SK-N-SH treated with all-trans-retinoic acid at 6 μM for 48 hours (cell line): ENCODE data around the gene ITIH5.

Experiments used
- ARNTL ChIP-seq: fragments of 450-650 bp; formaldehyde crosslinking; IDR thresholded peaks from 2 replicates; pipeline ENCODE4 v1.5.0; 2020; ENCODE audit warnings: low read depth, mild to moderate bottlenecking, moderate library complexity, borderline replicate concordance
- CSDC2 ChIP-seq: fragments of 250-450 bp; sonication (Bioruptor Pico); IDR thresholded peaks from 2 replicates; pipeline ENCODE4 v1.5.0; 2020; ENCODE audit warnings: mild to moderate bottlenecking, moderate library complexity
- GLIS3 ChIP-seq: fragments of 250-450 bp; sonication (Bioruptor Pico); IDR thresholded peaks from 2 replicates; pipeline ENCODE4 v1.5.0; 2020; ENCODE audit warnings: mild to moderate bottlenecking, moderate library complexity
- OSR1 ChIP-seq: fragments of 250-450 bp; sonication (Bioruptor Pico); IDR thresholded peaks from 2 replicates; pipeline ENCODE4 v1.8.0; 2022; ENCODE audit warnings: moderate library complexity, mild to moderate bottlenecking, inconsistent platforms
- RARB ChIP-seq: fragments of 250-450 bp; sonication (Bioruptor Pico); IDR thresholded peaks from 2 replicates; pipeline ENCODE4 v1.8.0; 2021; ENCODE audit warnings: mild to moderate bottlenecking, moderate library complexity
- TCF4 ChIP-seq: fragments of 250-450 bp; sonication (Bioruptor Pico); IDR thresholded peaks from 2 replicates; pipeline ENCODE4 v1.8.0; 2021; ENCODE audit warnings: mild to moderate bottlenecking, moderate library complexity, borderline replicate concordance
- ZFP3 ChIP-seq: fragments of 250-450 bp; sonication (Bioruptor Pico); IDR thresholded peaks from 2 replicates; pipeline ENCODE4 v1.5.0; 2020; ENCODE audit warnings: mild to moderate bottlenecking, moderate library complexity
- ZFP30 ChIP-seq: fragments of 450-650 bp; formaldehyde crosslinking; IDR thresholded peaks from 2 replicates; pipeline ENCODE4 v1.5.0; 2022; ENCODE audit warnings: mild to moderate bottlenecking, moderate library complexity

DNA sequence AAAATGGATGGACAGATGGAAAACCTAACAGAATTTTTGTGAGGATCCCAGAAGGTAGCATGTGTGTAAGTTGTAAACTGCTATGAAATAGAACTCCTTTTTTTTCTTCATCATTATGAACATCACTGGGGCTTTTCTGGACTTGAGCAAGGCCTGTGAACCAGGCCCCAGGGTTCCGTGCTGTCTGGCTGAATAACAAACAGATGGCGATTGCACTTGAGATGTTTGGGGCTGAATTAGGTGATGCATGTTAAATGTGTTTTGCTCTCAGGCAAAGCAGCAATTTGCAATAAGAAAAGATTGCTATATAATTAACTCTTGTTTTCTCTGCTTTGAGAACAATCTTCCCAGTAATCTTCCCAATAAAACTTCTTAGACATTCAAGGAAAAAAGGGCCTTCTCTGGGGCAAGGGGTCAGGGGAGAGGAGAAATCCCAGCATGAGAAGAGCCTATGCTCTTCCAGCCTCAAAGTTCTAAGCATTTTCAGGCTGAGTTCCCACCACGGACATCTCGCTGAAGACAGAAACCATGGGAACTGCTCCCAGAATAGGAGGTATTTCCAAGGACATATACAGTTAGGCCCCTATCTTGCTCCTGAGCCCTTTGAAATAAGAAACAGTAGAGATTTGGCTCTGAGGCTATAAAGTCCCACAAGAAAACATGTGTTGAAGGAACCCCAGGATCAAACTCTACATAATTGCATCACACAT lies 98.7 kb downstream of the ITIH5 start:
- no peak for TF ChIP-seq OSR1 (CRISPR knock-in tag)
- TF ChIP-seq TCF4, result no peak
- no peak for TF ChIP-seq RARB
- TF ChIP-seq GLIS3 (CRISPR knock-in tag), result no peak
- no peak for TF ChIP-seq CSDC2 (CRISPR knock-in tag)
- TF ChIP-seq ZFP3 (CRISPR knock-in tag), result no peak
- no peak for TF ChIP-seq ARNTL (CRISPR knock-in tag)
- TF ChIP-seq ZFP30, result no peak
